ENCODE data around the gene TRPM4. TPM values are rescaled to one million over a fixed set of nuclear protein-coding genes. Genes with fewer than 3 reads are reported as not detected.
"Not testable (repeated sequence)": the region's sequence is repeated elsewhere in the genome, so short reads cannot be mapped to it uniquely, and the experiment has no call there.

TRPM4 gene
- total RNA-seq, 4 donors from 2014 or later = 45.2 to 87.6 (median 62.4) TPM

- WGBS = 92% methylated on average over 10 of the region's 23 CpGs
- no peak for TF ChIP-seq EP300 (IDR thresholded peaks at IDR 0.05)
- no peak for TF ChIP-seq CTCF (IDR thresholded peaks at IDR 0.05)
- TF ChIP-seq POLR2A (IDR thresholded peaks at IDR 0.05) = no peak
- TF ChIP-seq POLR2AphosphoS5 (IDR thresholded peaks at IDR 0.05) = no peak
- H3K36me3 ChIP-seq = peaks cover 57% of the 10 kb centered on the region
Observed at GRCh38 chr19:49168421-49168820, 10.8 kb downstream of the TRPM4 start.

GRCh38 chr19:49173198-49173597 lies 15.6 kb downstream of the TRPM4 start:
- H3K27me3 ChIP-seq = no peaks in the 10 kb centered on the region
- no peak overlapping the region for H3K4me3 ChIP-seq
- no peak for TF ChIP-seq POLR2AphosphoS5 (IDR thresholded peaks at IDR 0.05)
- TF ChIP-seq POLR2A (IDR thresholded peaks at IDR 0.05) = no peak
- TF ChIP-seq EP300 (IDR thresholded peaks at IDR 0.05) = no peak
- no peak for TF ChIP-seq CTCF (IDR thresholded peaks at IDR 0.05)
- no peaks in the 10 kb centered on the region for H3K4me1 ChIP-seq
- 96% methylated on average over 2 of the region's 2 CpGs for WGBS
- peaks cover 72% of the 10 kb centered on the region for H3K36me3 ChIP-seq
- H3K9me3 ChIP-seq = no peaks in the 10 kb centered on the region
- DNase-seq (ENCODE audit: low spot score in 2 of 2) = no peak
- no peak overlapping the region for H3K27ac ChIP-seq

More at GRCh38 chr19:49168421-49168820, 10.8 kb downstream of the TRPM4 start:
- Histone ChIP-seq H3K9me3 (no peaks in the 10 kb centered on the region), H3K27me3 (no peaks in the 10 kb centered on the region), H3K4me3 (no peak overlapping the region), H3K27ac (no peak overlapping the region), H3K4me1 (peaks cover 17% of the 10 kb centered on the region)
- no peak for DNase-seq (ENCODE audit: low spot score in 2 of 2)

GRCh38 chr19:49180659-49181058 lies 23.1 kb downstream of the TRPM4 start:
- TF ChIP-seq POLR2A (IDR thresholded peaks at IDR 0.05) = no peak
- TF ChIP-seq EP300 (IDR thresholded peaks at IDR 0.05) = no peak
- TF ChIP-seq POLR2AphosphoS5 (IDR thresholded peaks at IDR 0.05) = no peak
- no peak for TF ChIP-seq CTCF (IDR thresholded peaks at IDR 0.05)
- no peak overlapping the region for H3K27ac ChIP-seq
- no peaks in the 10 kb centered on the region for H3K4me1 ChIP-seq
- no peaks in the 10 kb centered on the region for H3K9me3 ChIP-seq
- H3K36me3 ChIP-seq = peaks cover 52% of the 10 kb centered on the region
- no peak overlapping the region for H3K4me3 ChIP-seq
- 95% methylated on average over 4 of the region's 4 CpGs for WGBS
- DNase-seq (ENCODE audit: low spot score in 2 of 2) = no peak
- no peaks in the 10 kb centered on the region for H3K27me3 ChIP-seq

- H3K27ac ChIP-seq; H3K4me3 ChIP-seq; H3K4me1 ChIP-seq; H3K9me3 ChIP-seq; H3K27me3 ChIP-seq; DNase-seq (ENCODE audit: low spot score in 2 of 2): not testable (repeated sequence)
- 85% methylated on average over 18 of the region's 20 CpGs for WGBS
- H3K36me3 ChIP-seq = peaks cover 62% of the 10 kb centered on the region
Observed at GRCh38 chr19:49182010-49182847, 24.6 kb downstream of the TRPM4 start.

- H3K9me3 ChIP-seq = no peaks in the 10 kb centered on the region
- no peak for DNase-seq (ENCODE audit: low spot score in 2 of 2)
- H3K4me1 ChIP-seq = no peaks in the 10 kb centered on the region
- no peak for TF ChIP-seq POLR2A (IDR thresholded peaks at IDR 0.05)
- TF ChIP-seq CTCF (IDR thresholded peaks at IDR 0.05) = no peak
- no peak for TF ChIP-seq EP300 (IDR thresholded peaks at IDR 0.05)
- no peak for TF ChIP-seq POLR2AphosphoS5 (IDR thresholded peaks at IDR 0.05)
- no peak overlapping the region for H3K27ac ChIP-seq
- H3K4me3 ChIP-seq = no peak overlapping the region
- H3K36me3 ChIP-seq = peaks cover 68% of the 10 kb centered on the region
- no peaks in the 10 kb centered on the region for H3K27me3 ChIP-seq
- 84% methylated on average over 16 of the region's 26 CpGs for WGBS
Observed at GRCh38 chr19:49182848-49183375, 25.3 kb downstream of the TRPM4 start.

All from suprapubic skin (tissue), 4 donors.